IMR-90 (cell line): ENCODE measurements around the gene DCTN1. TPM values are rescaled to one million over a fixed set of nuclear protein-coding genes. Genes with fewer than 3 reads are reported as not detected.
"Not testable (repeated sequence)": the region's sequence is repeated elsewhere in the genome, so short reads cannot be mapped to it uniquely, and the experiment has no call there.

ENCODE experiments used
- ATAC-seq: fragments of 200-7000 bp; cut with Tn5 transposase; 2 replicates; pipeline ENCODE4 v1.9.1; 2020; ENCODE audit warnings: low read depth, mild to moderate bottlenecking, moderate library complexity
- BruUV-seq: library from RNA; stranded (reverse); fragments of 400-500 nt; replicated peaks from 2 replicates; lab custom pipeline; 2021; lab: Mats Ljungman, UMichigan
- CTCF ChIA-PET: fragments of 300-600 bp; formaldehyde crosslinking; extraction: SDS; loops from one replicate; lab custom pipeline; 2021; ENCODE audit warnings: antibody characterized with exemption; lab: Yijun Ruan, JAX
- POLR2A ChIA-PET: fragments of 300-600 bp; sonication (Branson Sonifier 250); formaldehyde crosslinking; loops from one replicate; lab custom pipeline; 2022; ENCODE audit warnings: antibody characterized with exemption; ENCODE audit not compliant: unreplicated experiment; lab: Charles Lee
- DNase-seq: peaks from one replicate; pipeline ENCODE4 v3.0.0; 2013
- H2AFZ ChIP-seq: replicated peaks from 2 replicates; pipeline ENCODE3; 2013; ENCODE audit warnings: low read length, mild to moderate bottlenecking; ENCODE audit not compliant: poor library complexity
- H2AK5ac ChIP-seq: 2 replicates; pipeline ENCODE4 v1.6.1; 2013; ENCODE audit warnings: low read depth, low read length, inconsistent platforms
- H2AK9ac ChIP-seq: replicated peaks from 2 replicates; pipeline ENCODE3; 2013; ENCODE audit warnings: mild to moderate bottlenecking, low read depth, low read length, moderate library complexity; ENCODE audit not compliant: poor library complexity
- H2BK120ac ChIP-seq: 2 replicates; pipeline ENCODE4 v1.6.1; 2013; ENCODE audit warnings: low read depth, low read length, inconsistent platforms
- H2BK15ac ChIP-seq: 3 replicates; pipeline ENCODE4 v1.6.1; 2013; ENCODE audit warnings: low read depth, low read length, inconsistent platforms
- H2BK20ac ChIP-seq: 2 replicates; pipeline ENCODE4 v1.6.1; 2013; ENCODE audit warnings: low read depth, mild to moderate bottlenecking, inconsistent platforms, low read length, moderate library complexity
- H2BK5ac ChIP-seq: 2 replicates; pipeline ENCODE4 v1.6.1; 2013; ENCODE audit warnings: mild to moderate bottlenecking, low read depth, low read length, inconsistent platforms; ENCODE audit not compliant: poor library complexity, severe bottlenecking
- H3K14ac ChIP-seq: replicated peaks from 2 replicates; pipeline ENCODE4 v1.6.1; 2013; ENCODE audit warnings: low read depth, low read length, inconsistent platforms
- H3K18ac ChIP-seq: 2 replicates; pipeline ENCODE4 v1.6.1; 2013; ENCODE audit warnings: low read depth, low read length, control low read depth
- H3K23ac ChIP-seq: 2 replicates; pipeline ENCODE4 v1.6.1; 2013; ENCODE audit warnings: low read depth, low read length, inconsistent platforms
- H3K27ac ChIP-seq: 2 replicates; pipeline ENCODE4 v1.5.1; 2013; ENCODE audit warnings: mild to moderate bottlenecking, control low read depth, low read length; ENCODE audit not compliant: insufficient read depth
- H3K27me3 ChIP-seq: 2 replicates; pipeline ENCODE4 v1.6.1; 2013; ENCODE audit warnings: low read length; ENCODE audit not compliant: control insufficient read depth, insufficient read depth
- H3K36me3 ChIP-seq: 2 replicates; pipeline ENCODE4 v1.6.1; 2013; ENCODE audit warnings: low read length, mixed read lengths; ENCODE audit not compliant: control insufficient read depth, insufficient read depth
- H3K4ac ChIP-seq: 2 replicates; pipeline ENCODE4 v1.6.1; 2013; ENCODE audit warnings: low read depth, low read length, inconsistent platforms
- H3K4me1 ChIP-seq: 2 replicates; pipeline ENCODE4 v1.6.1; 2013; ENCODE audit warnings: low read length, mixed read lengths; ENCODE audit not compliant: control insufficient read depth, insufficient read depth
- H3K4me2 ChIP-seq: 2 replicates; pipeline ENCODE4 v1.6.1; 2013; ENCODE audit warnings: low read depth, mild to moderate bottlenecking, control low read depth, low read length, moderate library complexity
- H3K4me3 ChIP-seq: 2 replicates; pipeline ENCODE4 v1.5.1; 2013; ENCODE audit warnings: low read depth, mild to moderate bottlenecking, control low read depth, low read length, moderate library complexity; ENCODE audit not compliant: insufficient read depth
- H3K56ac ChIP-seq: 2 replicates; pipeline ENCODE4 v1.6.1; 2013; ENCODE audit warnings: low read length, inconsistent platforms; ENCODE audit not compliant: insufficient read depth; ENCODE audit errors: extremely low read depth
- H3K79me1 ChIP-seq, 2 experiments: 2 replicates each; pipeline ENCODE4 v1.6.1; 2013; ENCODE audit warnings: low read length in 2 of 2, inconsistent platforms in 1 of 2, low read depth in 1 of 2
- H3K9ac ChIP-seq: 2 replicates; pipeline ENCODE4 v1.6.1; 2013; ENCODE audit warnings: low read depth, low read length, control low read depth
- H3K9me1 ChIP-seq: 2 replicates; pipeline ENCODE4 v1.6.1; 2013; ENCODE audit warnings: low read length, inconsistent platforms; ENCODE audit not compliant: insufficient read depth
- H3K9me3 ChIP-seq: 2 replicates; pipeline ENCODE4 v1.6.1; 2013; ENCODE audit warnings: low read length; ENCODE audit not compliant: control insufficient read depth, insufficient read depth
- H4K20me1 ChIP-seq: 2 replicates; pipeline ENCODE4 v1.6.1; 2013; ENCODE audit warnings: low read length, inconsistent platforms; ENCODE audit not compliant: insufficient read depth
- H4K5ac ChIP-seq: 2 replicates; pipeline ENCODE4 v1.6.1; 2013; ENCODE audit warnings: mild to moderate bottlenecking, low read depth, low read length, control low read depth
- H4K8ac ChIP-seq, 2 experiments: 2 replicates each; pipeline ENCODE4 v1.6.1; 2013; ENCODE audit warnings: low read depth in 2 of 2, low read length in 2 of 2, control low read depth in 1 of 2, inconsistent platforms in 1 of 2
- H4K91ac ChIP-seq: 2 replicates; pipeline ENCODE4 v1.6.1; 2013; ENCODE audit warnings: low read depth, low read length, inconsistent platforms; ENCODE audit not compliant: insufficient read depth
- WGBS, 2 experiments: methylation state at CpG; one replicate each; pipeline versions ENCODE4 v1.1.5 to v1.1.7; 2013; ENCODE audit warnings: missing lambda C conversion rate in 2 of 2; ENCODE audit not compliant: insufficient read length in 1 of 2; ENCODE audit errors: extremely low coverage in 2 of 2; 5-methylcytosine and 5-hydroxymethylcytosine counted together
- dilution Hi-C: fragments of 300-500 bp; cut with HindIII; formaldehyde crosslinking; loops from one replicate; pipeline ENCODE4 v1.14.3; 2018; ENCODE audit warnings: low sequenced_read_pairs; ENCODE audit not compliant: unreplicated experiment
- in situ Hi-C: fragments of 300-500 bp; cut with MboI; formaldehyde crosslinking; loops from 3 replicates; pipeline ENCODE4 v1.14.3; 2019; ENCODE audit warnings: low sequenced_read_pairs, inconsistent platforms, mixed read lengths
- intact Hi-C: fragments of 100-400 bp; cut with micrococcal nuclease; formaldehyde crosslinking; loops from 2 replicates; pipeline ENCODE4 v1.10.0; 2022
- polyA plus RNA-seq, 3 experiments: library from polyadenylated mRNA; depleted of rRNA; stranded (reverse); fragments of >200 nt; gene quantifications; 2 replicates each; pipeline ENCODE4 v1.2.3, GENCODE V29; 2012; ENCODE audit warnings: low replicate concordance in 1 of 3
- total RNA-seq: library from RNA; depleted of rRNA; stranded (reverse); fragments of >200 nt; gene quantifications from 2 replicates; pipeline ENCODE4 v1.2.3, GENCODE V29; 2012

DCTN1 gene
- total and polyA plus RNA-seq, 2 of the 4 experiments (the other 2 are of a cell fraction) = 136 to 204 TPM

- H3K56ac ChIP-seq, H4K20me1 ChIP-seq, H2AFZ ChIP-seq, DNase-seq, H3K23ac ChIP-seq, H3K9ac ChIP-seq, intact Hi-C loops, BruUV-seq, H2AK9ac ChIP-seq, H3K27ac ChIP-seq, H3K4me1 ChIP-seq, dilution Hi-C loops, H3K4me3 ChIP-seq, H3K36me3 ChIP-seq, H3K4ac ChIP-seq, H2AK5ac ChIP-seq, H3K9me3 ChIP-seq, ATAC-seq, H3K9me1 ChIP-seq, H3K18ac ChIP-seq, H4K91ac ChIP-seq, H2BK15ac ChIP-seq, H3K79me1 ChIP-seq, H2BK20ac ChIP-seq, H4K5ac ChIP-seq, POLR2A ChIA-PET, H2BK120ac ChIP-seq, H4K8ac ChIP-seq, H3K14ac ChIP-seq, H3K4me2 ChIP-seq, H2BK5ac ChIP-seq: not testable (repeated sequence)
- no CpG with 5 or more reads among the region's 2 CpGs for WGBS, 2 experiments
- CTCF ChIA-PET = interaction anchor here (1.8 to 3.4 kb wide), 2 partner anchors 11 to 96 kb away, joined by 5 to 34 read pairs; no protein-coding TSS in a partner anchor
- in situ Hi-C loops = loop anchor here (5.0 to 25.0 kb wide), 2 partner anchors 84 to 524 kb away; no protein-coding TSS in a partner anchor
- peaks cover 15% of the 10 kb centered on the region for H3K27me3 ChIP-seq
Measured at GRCh38 chr2:74336227-74336626, 43.9 kb downstream of the DCTN1 start.
